ENCODE data around the gene ROR1. TPM values are rescaled to one million over a fixed set of nuclear protein-coding genes. Genes with fewer than 3 reads are reported as not detected.

Gene ROR1
- total and polyA plus RNA-seq, 2 donors (not counting 1 experiment from before 2014, with no cell fraction given) = 0.46 to 16.0 TPM

GRCh38 chr1:63882048-63882704, 108.4 kb downstream of the ROR1 start:
- no peaks in the 10 kb centered on the region for H4K20me1 ChIP-seq (ENCODE audit: control insufficient read depth, insufficient read depth, low read length, poor library complexity, severe bottlenecking)
- H3K27me3 Mint-ChIP-seq = peaks cover 33% of the 10 kb centered on the region
- DNase-seq = no peak
- H2AFZ ChIP-seq (ENCODE audit: insufficient read depth, low read depth, low read length, poor library complexity, severe bottlenecking) = no peak overlapping the region
- no peaks in the 10 kb centered on the region for H3K9me3 Mint-ChIP-seq (ENCODE audit: insufficient read depth)
- H3K9ac ChIP-seq (ENCODE audit: low read length) = no peak overlapping the region
- H3K4me1 ChIP-seq (ENCODE audit: control insufficient read depth in 2 of 2, insufficient read depth in 2 of 2, low read length in 2 of 2) = no peaks in the 10 kb centered on the region
- POLR2A ChIA-PET = no interaction called here
- H3K4me2 ChIP-seq (replicated peaks; ENCODE audit: low read depth, low read length, poor library complexity, severe bottlenecking) = no peak overlapping the region
- WGBS (ENCODE audit: insufficient coverage) = 100% methylated on average over 3 of the region's 4 CpGs
- no peak overlapping the region for H3K27ac Mint-ChIP-seq
- H3K4me3 Mint-ChIP-seq = no peak overlapping the region
- no peaks in the 10 kb centered on the region for H3K4me1 Mint-ChIP-seq
- intact Hi-C loops (cut with micrococcal nuclease) = no loop called here
- no peaks in the 10 kb centered on the region for H3K9me3 ChIP-seq (ENCODE audit: control extremely low read depth in 1 of 3, control insufficient read depth in 2 of 3, insufficient read depth in 1 of 3, low read length in 2 of 3)
- ATAC-seq (ENCODE audit: low read depth) = no peak
- no peaks in the 10 kb centered on the region for H3K36me3 ChIP-seq (replicated peaks in 1 of 2; ENCODE audit: control extremely low read depth in 1 of 2, control insufficient read depth in 1 of 2, extremely low read depth in 1 of 2, insufficient read depth in 2 of 2, low read length in 1 of 2)
- H3K79me2 ChIP-seq (ENCODE audit: control insufficient read depth, insufficient read depth, low read length) = no peaks in the 10 kb centered on the region
- H3K4me3 ChIP-seq (ENCODE audit: control extremely low read depth in 1 of 5, extremely low read depth in 1 of 5, insufficient read depth in 1 of 5, low read depth in 2 of 5, low read length in 4 of 5) = no peak overlapping the region
- no peak overlapping the region for H3K27ac ChIP-seq (ENCODE audit: low read length in 2 of 2)
- TF ChIP-seq EZH2 (IDR thresholded peaks at IDR 0.05; ENCODE audit: borderline replicate concordance, insufficient read depth, low read depth, low read length, poor library complexity, severe bottlenecking) (no peak), CTCF (IDR thresholded peaks at IDR 0.05) (no peak)
- peaks cover 0 to 7% (median 0%) of the 10 kb centered on the region in 4 experiments for H3K27me3 ChIP-seq (replicated peaks in 1 of 4; ENCODE audit: control extremely low read depth in 1 of 4, control insufficient read depth in 3 of 4, insufficient read depth in 4 of 4, low read length in 3 of 4)
- CTCF ChIA-PET = interaction anchor here (1.9 kb wide), 1 partner anchor 11 kb away, joined by 4 read pairs; no protein-coding TSS in a partner anchor

GRCh38 chr1:63883494-63884235, 109.8 kb downstream of the ROR1 start:
- TF ChIP-seq EZH2 (IDR thresholded peaks at IDR 0.05; ENCODE audit: borderline replicate concordance, insufficient read depth, low read depth, low read length, poor library complexity, severe bottlenecking) = no peak
- TF ChIP-seq CTCF (IDR thresholded peaks at IDR 0.05) = no peak
- intact Hi-C loops (cut with micrococcal nuclease) = no loop called here
- Histone ChIP-seq H4K20me1 (ENCODE audit: control insufficient read depth, insufficient read depth, low read length, poor library complexity, severe bottlenecking) (no peaks in the 10 kb centered on the region), H3K9ac (ENCODE audit: low read length) (no peak overlapping the region), H3K27ac (ENCODE audit: low read length in 2 of 2) (no peak overlapping the region), H3K36me3 (replicated peaks in 1 of 2; ENCODE audit: control extremely low read depth in 1 of 2, control insufficient read depth in 1 of 2, extremely low read depth in 1 of 2, insufficient read depth in 2 of 2, low read length in 1 of 2) (no peaks in the 10 kb centered on the region), H3K79me2 (ENCODE audit: control insufficient read depth, insufficient read depth, low read length) (no peaks in the 10 kb centered on the region), H2AFZ (ENCODE audit: insufficient read depth, low read depth, low read length, poor library complexity, severe bottlenecking) (no peak overlapping the region), H3K4me2 (replicated peaks; ENCODE audit: low read depth, low read length, poor library complexity, severe bottlenecking) (no peak overlapping the region), H3K9me3 (ENCODE audit: control extremely low read depth in 1 of 3, control insufficient read depth in 2 of 3, insufficient read depth in 1 of 3, low read length in 2 of 3) (no peaks in the 10 kb centered on the region), H3K4me3 (ENCODE audit: control extremely low read depth in 1 of 5, extremely low read depth in 1 of 5, insufficient read depth in 1 of 5, low read depth in 2 of 5, low read length in 4 of 5) (no peak overlapping the region), H3K4me1 (ENCODE audit: control insufficient read depth in 2 of 2, insufficient read depth in 2 of 2, low read length in 2 of 2) (peaks cover 5 to 9% of the 10 kb centered on the region in 2 donors), H3K27me3 (replicated peaks in 1 of 4; ENCODE audit: control extremely low read depth in 1 of 4, control insufficient read depth in 3 of 4, insufficient read depth in 4 of 4, low read length in 3 of 4) (peaks cover 0 to 7% (median 0%) of the 10 kb centered on the region in 4 experiments)
- CTCF ChIA-PET = interaction anchor here (1.9 kb wide), 1 partner anchor 9 kb away, joined by 4 read pairs; no protein-coding TSS in a partner anchor
- H3K4me1 Mint-ChIP-seq = peaks cover 6% of the 10 kb centered on the region
- H3K27ac Mint-ChIP-seq = no peak overlapping the region
- H3K4me3 Mint-ChIP-seq = no peak overlapping the region
- peaks cover 29% of the 10 kb centered on the region for H3K27me3 Mint-ChIP-seq
- H3K9me3 Mint-ChIP-seq (ENCODE audit: insufficient read depth) = no peaks in the 10 kb centered on the region
- DNase-seq (no peak), ATAC-seq (ENCODE audit: low read depth) (no peak)
- POLR2A ChIA-PET = no interaction called here
- WGBS (ENCODE audit: insufficient coverage) = 91% methylated on average over 3 of the region's 6 CpGs
